ENCODE data around the gene MPND. TPM values are rescaled to one million over a fixed set of nuclear protein-coding genes. Genes with fewer than 3 reads are reported as not detected.

Gene MPND
- total RNA-seq, 120 experiments from 2014 or later = 18.9 to 61.6 (median 32.9) TPM

Other genes with a start within 250 kb of the MPND start
- 100 to 1,000 TPM; 118 to 197 (median 143) TPM for gene MAP2K2, start 219.4 kb upstream of the MPND start, total RNA-seq
- 1 to 10 TPM in 53 of 120 experiments, under 1 TPM in 63, not detected in 4; 0.21 to 3.2 (median 0.93) TPM for gene CREB3L3, start 189.9 kb upstream of the MPND start, total RNA-seq
- gene SIRT6, start 161.0 kb upstream of the MPND start, total RNA-seq = 10 to 100 TPM; 13.5 to 37.9 (median 21.8) TPM
- gene ANKRD24, start 160.9 kb upstream of the MPND start, total RNA-seq = 10 to 100 TPM; 15.8 to 64.8 (median 32.6) TPM
- 10 to 100 TPM in 2 of 120 experiments, 1 to 10 TPM in 111, under 1 TPM in 5, not detected in 2; 0.41 to 14.3 (median 3.1) TPM for gene EBI3, start 114.0 kb upstream of the MPND start, total RNA-seq
- gene YJU2, start 96.5 kb upstream of the MPND start, total RNA-seq = 10 to 100 TPM; 13.4 to 26.3 (median 19.0) TPM
- gene SHD, start 64.3 kb upstream of the MPND start, total RNA-seq = 10 to 100 TPM in 117 of 120 experiments, 1 to 10 TPM in 3; 5.9 to 53.0 (median 20.6) TPM
- 1 to 10 TPM in 53 of 120 experiments, under 1 TPM in 47, not detected in 20; 0.40 to 4.1 (median 1.1) TPM for gene TMIGD2, start 41.2 kb upstream of the MPND start, total RNA-seq
- gene FSD1, start 39.0 kb upstream of the MPND start, total RNA-seq = 100 to 1,000 TPM in 1 of 120 experiments, 10 to 100 TPM in 119; 35.6 to 102 (median 64.9) TPM
- 10 to 100 TPM in 2 of 120 experiments, 1 to 10 TPM in 115, under 1 TPM in 3; 0.51 to 10.8 (median 3.9) TPM for gene STAP2, start 4.7 kb upstream of the MPND start, total RNA-seq
- 10 to 100 TPM; 34.0 to 85.4 (median 48.4) TPM for gene SH3GL1, start 57.0 kb downstream of the MPND start, total RNA-seq
- 10 to 100 TPM in 102 of 120 experiments, 1 to 10 TPM in 18; 6.7 to 22.2 (median 13.1) TPM for gene CHAF1A, start 59.1 kb downstream of the MPND start, total RNA-seq
- gene UBXN6, start 114.2 kb downstream of the MPND start, total RNA-seq = 100 to 1,000 TPM; 110 to 244 (median 164) TPM
- 10 to 100 TPM; 42.3 to 73.8 (median 56.9) TPM for gene HDGFL2, start 128.7 kb downstream of the MPND start, total RNA-seq
- gene PLIN4, start 174.9 kb downstream of the MPND start, total RNA-seq = 10 to 100 TPM in 16 of 120 experiments, 1 to 10 TPM in 104; 1.4 to 28.3 (median 6.3) TPM
- 10 to 100 TPM in 93 of 120 experiments, 1 to 10 TPM in 27; 5.4 to 56.3 (median 15.4) TPM for gene PLIN5, start 191.7 kb downstream of the MPND start, total RNA-seq
- 1 to 10 TPM in 34 of 120 experiments, under 1 TPM in 72, not detected in 14; 0.13 to 3.5 (median 0.68) TPM for gene LRG1, start 196.5 kb downstream of the MPND start, total RNA-seq
- gene SEMA6B, start 216.1 kb downstream of the MPND start, total RNA-seq = 100 to 1,000 TPM in 56 of 120 experiments, 10 to 100 TPM in 64; 32.4 to 162 (median 98.7) TPM

Measured in dorsolateral prefrontal cortex (tissue), 118 donors.